Adrenal gland (tissue), 12 donors: ENCODE results near the gene ZC3H15. TPM values are rescaled to one million over a fixed set of nuclear protein-coding genes. Genes with fewer than 3 reads are reported as not detected.
"Not testable (repeated sequence)": the region's sequence is repeated elsewhere in the genome, so short reads cannot be mapped to it uniquely, and the experiment has no call there.

Experiments
- DNase-seq, 7 donors: peaks; one replicate each; pipeline ENCODE4 v3.0.0-alpha.2; 2019 to 2020
- H3K27ac ChIP-seq, 5 donors: fragments of 200-600 bp; sonication (generic) in 4 of 5; 1 replicate in 3 of 5; 2 replicates in 2 of 5; pipeline versions ENCODE4 v1.5.1 to v1.8.0; 2016 to 2020; ENCODE audit warnings: mild to moderate bottlenecking in 1 of 5
- H3K27me3 ChIP-seq: fragments of 200-600 bp; 2 replicates; pipeline ENCODE4 v1.8.0; 2021
- H3K36me3 ChIP-seq, 2 donors: fragments of 200-600 bp; replicated peaks in 1 of 2; 1 replicate in 1 of 2; 2 replicates in 1 of 2; pipeline versions ENCODE4 v1.5.1 to v1.8.0; 2018 to 2022
- H3K4me1 ChIP-seq, 2 donors: fragments of 200-600 bp; replicated peaks in 1 of 2; 1 replicate in 1 of 2; 2 replicates in 1 of 2; pipeline versions ENCODE4 v1.5.1 to v1.8.0; 2018 to 2021
- H3K4me3 ChIP-seq, 4 donors: fragments of 200-600 bp; sonication (generic) in 3 of 4; one replicate each; pipeline ENCODE4 v1.5.1; 2016 to 2018
- H3K9me3 ChIP-seq, 3 donors: fragments of 200-600 bp; sonication (generic) in 1 of 3; replicated peaks in 1 of 3; 1 replicate in 2 of 3; 2 replicates in 1 of 3; pipeline versions ENCODE4 v1.5.1 to v1.8.0; 2016 to 2021
- CTCF ChIP-seq, 6 experiments: fragments of 450-650 bp in 4 of 6; fragments of 200-600 bp in 2 of 6; sonication (generic) in 1 of 6; IDR thresholded peaks; 1 replicate in 5 of 6; 2 replicates in 1 of 6; pipeline versions ENCODE4 v1.5.1 to v1.8.0; 2016 to 2021; ENCODE audit warnings: antibody characterized with exemption in 6 of 6, mild to moderate bottlenecking in 2 of 6, moderate library complexity in 1 of 6
- POLR2A ChIP-seq, 2 donors: fragments of 450-650 bp; IDR thresholded peaks; one replicate each; pipeline ENCODE4 v1.6.1; 2017; ENCODE audit warnings: antibody characterized with exemption in 2 of 2, mild to moderate bottlenecking in 2 of 2, moderate library complexity in 1 of 2
- WGBS, 4 donors: extraction: QIAGEN DNeasy Blood & Tissue Kit in 2 of 4; methylation state at CpG; one replicate each; pipeline versions ENCODE4 v1.1.5 to v1.1.7; 2013 to 2017; 5-methylcytosine and 5-hydroxymethylcytosine counted together
- intact Hi-C, 2 donors: fragments of 100-400 bp; cut with DNase I; formaldehyde crosslinking; loops; one replicate each; pipeline versions ENCODE4 v1.14.1 to v1.15.0; 2022 to 2023
- polyA plus RNA-seq, 3 donors: library from polyadenylated mRNA; stranded (reverse); fragments of 200-250 nt in 2 of 3; fragments of 350-450 nt in 1 of 3; fragmentation: Illumina TruSeq in 1 of 3; extraction: RNeasy Lipid Tissue Mini Kit (QIAGEN cat#74804) in 1 of 3; gene quantifications; one replicate each; pipeline ENCODE4 v1.2.3, GENCODE V29; 2013 to 2014
- total RNA-seq, 9 donors: library from RNA; depleted of rRNA in 4 of 9; stranded (reverse); fragments of >200 nt in 4 of 9; fragments of 120-200 nt in 1 of 9; fragmentation: NEBNext Ultra II Directional in 1 of 9; extraction: Animal tissue kit (Norgen Biotek cat#: 25700) in 1 of 9; gene quantifications; one replicate each; pipeline versions ENCODE4 v1.1.0 to v1.2.4, GENCODE V29; 2013 to 2023
- donor health status: healthy with polysubstance abuse.
- donor health status: Bipolar disorder and iron deficiency.
- donor health status: DM: yes; HTN: yes; CAD: no.
- donor health status: DM: no; HTN: no; CAD: no.
- donor health status: DM: no; HTN: no; CAD: no.
- donor health status: DM: yes; HTN: yes; CAD: no.

The ZC3H15 gene
- total and polyA plus RNA-seq, 12 donors = 40.0 to 191 (median 54.5) TPM

GRCh38 chr2:186466743-186467142, 19.3 kb upstream of the ZC3H15 start:
- TF ChIP-seq CTCF (IDR thresholded peaks at IDR 0.05) (no peak), POLR2A (IDR thresholded peaks at IDR 0.05) (no peak)
- H3K4me3 ChIP-seq = no peak overlapping the region
- DNase-seq = no peak

GRCh38 chr2:186467421-186467820, 18.6 kb upstream of the ZC3H15 start:
- TF ChIP-seq POLR2A (IDR thresholded peaks at IDR 0.05) = no peak
- no peak for TF ChIP-seq CTCF (IDR thresholded peaks at IDR 0.05)
- Histone ChIP-seq H3K4me3 (no peak overlapping the region), H3K36me3 (no peaks in the 10 kb centered on the region), H3K9me3 (peaks cover 0 to 8% (median 0%) of the 10 kb centered on the region in 3 donors), H3K4me1 (peaks cover 3 to 9% of the 10 kb centered on the region in 2 donors), H3K27me3 (no peaks in the 10 kb centered on the region), H3K27ac (no peak overlapping the region)
- DNase-seq = no peak
- intact Hi-C loops = no loop called here
- 90 to 95% (median 93%) methylated on average over 2 of the region's 2 CpGs for WGBS, 4 donors

More at GRCh38 chr2:186466743-186467142, 19.3 kb upstream of the ZC3H15 start:
- intact Hi-C loops = no loop called here
- Histone ChIP-seq H3K4me1 (peaks cover 3 to 9% of the 10 kb centered on the region in 2 donors), H3K27ac (no peak overlapping the region), H3K36me3 (no peaks in the 10 kb centered on the region), H3K27me3 (no peaks in the 10 kb centered on the region), H3K9me3 (peaks cover 0 to 8% (median 0%) of the 10 kb centered on the region in 3 donors)

- H3K27me3 ChIP-seq, H3K4me3 ChIP-seq, H3K9me3 ChIP-seq, DNase-seq, H3K4me1 ChIP-seq, H3K36me3 ChIP-seq, intact Hi-C loops, H3K27ac ChIP-seq: not testable (repeated sequence)
- WGBS, 4 donors = 95 to 100% (median 97%) methylated on average over 9 to 35 of the region's 49 CpGs; no CpG with 5 or more reads in 1 of the 4 donors
Measured at GRCh38 chr2:186472722-186473493, 13.2 kb upstream of the ZC3H15 start.

- intact Hi-C loops, H3K36me3 ChIP-seq, H3K9me3 ChIP-seq, H3K4me3 ChIP-seq, H3K4me1 ChIP-seq, H3K27ac ChIP-seq, H3K27me3 ChIP-seq, DNase-seq: not testable (repeated sequence)
- WGBS, 4 donors = 93 to 100% (median 96%) methylated on average over 1 of the region's 1 CpG
Measured at GRCh38 chr2:186474239-186474638, 11.8 kb upstream of the ZC3H15 start.

GRCh38 chr2:186477790-186478189, 8.3 kb upstream of the ZC3H15 start:
- Histone ChIP-seq H3K4me1 (no peaks in the 10 kb centered on the region), H3K27me3 (no peaks in the 10 kb centered on the region), H3K4me3 (no peak overlapping the region), H3K36me3 (no peaks in the 10 kb centered on the region), H3K27ac (no peak overlapping the region), H3K9me3 (no peaks in the 10 kb centered on the region)
- 86 to 90% (median 89%) methylated on average over 3 of the region's 3 CpGs for WGBS, 4 donors
- TF ChIP-seq CTCF (IDR thresholded peaks at IDR 0.05) = no peak
- no peak for TF ChIP-seq POLR2A (IDR thresholded peaks at IDR 0.05)
- DNase-seq = no peak
- intact Hi-C loops = no loop called here
